Trophoblast cell (in vitro differentiated cells and primary cell): ENCODE results near the gene GJA5.
A peak's percentile ranks its signal among the peaks of the same experiment; 100 is the strongest.

Source experiments
- DNase-seq, 2 donors: peaks; one replicate each; pipeline ENCODE4 v3.0.0-alpha.2; 2016
- H2AFZ ChIP-seq: 2 replicates; pipeline ENCODE4 v1.6.1; 2013; ENCODE audit warnings: low read length, moderate library complexity, mild to moderate bottlenecking; ENCODE audit not compliant: insufficient read depth, poor library complexity
- H2AK5ac ChIP-seq: 2 replicates; pipeline ENCODE4 v1.6.1; 2013; ENCODE audit warnings: mild to moderate bottlenecking, low read length
- H2BK120ac ChIP-seq: 2 replicates; pipeline ENCODE4 v1.6.1; 2013; ENCODE audit warnings: low read length, mild to moderate bottlenecking, moderate library complexity; ENCODE audit not compliant: insufficient read depth, poor library complexity
- H2BK12ac ChIP-seq: 2 replicates; pipeline ENCODE4 v1.6.1; 2013; ENCODE audit warnings: mild to moderate bottlenecking, low read length, moderate library complexity
- H2BK5ac ChIP-seq: 2 replicates; pipeline ENCODE4 v1.6.1; 2013; ENCODE audit warnings: low read length, low read depth, moderate library complexity, mild to moderate bottlenecking; ENCODE audit not compliant: poor library complexity
- H3K14ac ChIP-seq: 2 replicates; pipeline ENCODE4 v1.6.1; 2013; ENCODE audit warnings: mild to moderate bottlenecking, low read length
- H3K18ac ChIP-seq: 2 replicates; pipeline ENCODE4 v1.6.1; 2013; ENCODE audit warnings: mild to moderate bottlenecking, low read length
- H3K23ac ChIP-seq: 2 replicates; pipeline ENCODE4 v1.6.1; 2013; ENCODE audit warnings: low read length
- H3K27ac ChIP-seq: 2 replicates; pipeline ENCODE4 v1.5.1; 2013; ENCODE audit warnings: low read depth, mild to moderate bottlenecking, inconsistent platforms, low read length, moderate library complexity
- H3K27me3 ChIP-seq: 2 replicates; pipeline ENCODE4 v1.6.1; 2013; ENCODE audit warnings: inconsistent platforms, mild to moderate bottlenecking, low read length, moderate library complexity; ENCODE audit not compliant: insufficient read depth
- H3K36me3 ChIP-seq, 2 experiments: 1 replicate in 1 of 2; 2 replicates in 1 of 2; pipeline ENCODE4 v1.6.1; 2013; ENCODE audit warnings: low read length in 2 of 2, mild to moderate bottlenecking in 2 of 2, moderate library complexity in 1 of 2; ENCODE audit not compliant: insufficient read depth in 2 of 2, control insufficient read depth in 1 of 2
- H3K4ac ChIP-seq: 2 replicates; pipeline ENCODE4 v1.6.1; 2013; ENCODE audit warnings: low read depth, mild to moderate bottlenecking, low read length, moderate library complexity
- H3K4me1 ChIP-seq, 2 experiments: 1 replicate in 1 of 2; 2 replicates in 1 of 2; pipeline ENCODE4 v1.6.1; 2013; ENCODE audit warnings: low read length in 2 of 2, mild to moderate bottlenecking in 2 of 2, moderate library complexity in 1 of 2; ENCODE audit not compliant: insufficient read depth in 2 of 2, control insufficient read depth in 1 of 2
- H3K4me2 ChIP-seq: 2 replicates; pipeline ENCODE4 v1.6.1; 2013; ENCODE audit warnings: inconsistent platforms, mild to moderate bottlenecking, low read length, moderate library complexity
- H3K4me3 ChIP-seq: 2 replicates; pipeline ENCODE4 v1.5.1; 2013; ENCODE audit warnings: mild to moderate bottlenecking, low read depth, low read length, inconsistent platforms
- H3K79me1 ChIP-seq: one replicate; pipeline ENCODE4 v1.6.1; 2013; ENCODE audit warnings: low read length
- H3K79me2 ChIP-seq: 2 replicates; pipeline ENCODE4 v1.6.1; 2013; ENCODE audit warnings: low read length, mild to moderate bottlenecking; ENCODE audit not compliant: control insufficient read depth, insufficient read depth, poor library complexity
- H3K9ac ChIP-seq: 2 replicates; pipeline ENCODE4 v1.6.1; 2013; ENCODE audit warnings: mild to moderate bottlenecking, low read length
- H3K9me3 ChIP-seq: 2 replicates; pipeline ENCODE4 v1.6.1; 2013; ENCODE audit warnings: low read depth, mild to moderate bottlenecking, control low read depth, inconsistent platforms, low read length; ENCODE audit not compliant: insufficient read depth
- H4K12ac ChIP-seq: 2 replicates; pipeline ENCODE4 v1.6.1; 2013; ENCODE audit warnings: low read depth, mild to moderate bottlenecking, low read length, moderate library complexity
- H4K8ac ChIP-seq: 2 replicates; pipeline ENCODE4 v1.6.1; 2013; ENCODE audit warnings: low read depth, mild to moderate bottlenecking, low read length, moderate library complexity
- H4K91ac ChIP-seq: one replicate; pipeline ENCODE4 v1.6.1; 2013; ENCODE audit warnings: low read depth, mild to moderate bottlenecking, low read length, moderate library complexity
- WGBS: extraction: QIAGEN DNeasy Blood & Tissue Kit; methylation state at CpG from one replicate; pipeline ENCODE4 v1.1.7; 2013; ENCODE audit warnings: missing lambda C conversion rate; ENCODE audit not compliant: insufficient read length, insufficient coverage; ENCODE audit errors: extremely low coverage; 5-methylcytosine and 5-hydroxymethylcytosine counted together

GJA5 gene

GRCh38 chr1:147768101-147768500 lies 7.7 kb upstream of the GJA5 start:
- Histone ChIP-seq H3K79me2 (no peaks in the 10 kb centered on the region), H2AK5ac (no peak overlapping the region), H3K9me3 (no peaks in the 10 kb centered on the region), H3K4me1 (peaks cover 0 to 2% of the 10 kb centered on the region in 2 experiments), H3K79me1 (no peaks in the 10 kb centered on the region), H3K4me2 (no peak overlapping the region), H3K9ac (no peak overlapping the region), H3K36me3 (no peaks in the 10 kb centered on the region), H2BK5ac (no peak overlapping the region), H2AFZ (no peak overlapping the region), H3K27me3 (no peaks in the 10 kb centered on the region), H3K23ac (no peak overlapping the region), H3K18ac (no peak overlapping the region), H3K14ac (no peak overlapping the region), H3K4me3 (no peak overlapping the region), H3K27ac (no peak overlapping the region), H2BK12ac (no peak overlapping the region), H4K12ac (no peak overlapping the region), H2BK120ac (no peak overlapping the region), H3K4ac (no peak overlapping the region), H4K8ac (no peak overlapping the region), H4K91ac (no peak overlapping the region)
- no CpG with 5 or more reads among the region's 1 CpG for WGBS
- DNase-seq = no peak

- peak; percentile 22 to 63 for DNase-seq
- Histone ChIP-seq H2BK120ac (no peak overlapping the region), H3K27me3 (no peaks in the 10 kb centered on the region), H3K4me3 (no peak overlapping the region), H2BK5ac (no peak overlapping the region), H3K4me1 (peaks cover 26 to 33% of the 10 kb centered on the region in 2 experiments), H3K27ac (peak overlapping the region; percentile 71), H3K4ac (no peak overlapping the region), H2BK12ac (no peak overlapping the region), H3K4me2 (no peak overlapping the region), H4K12ac (no peak overlapping the region), H3K9me3 (no peaks in the 10 kb centered on the region), H3K79me2 (no peaks in the 10 kb centered on the region), H2AK5ac (no peak overlapping the region), H4K8ac (no peak overlapping the region), H3K14ac (no peak overlapping the region), H3K23ac (no peak overlapping the region), H3K9ac (no peak overlapping the region), H4K91ac (no peak overlapping the region), H2AFZ (no peak overlapping the region), H3K79me1 (peaks cover 16% of the 10 kb centered on the region), H3K18ac (no peak overlapping the region), H3K36me3 (no peaks in the 10 kb centered on the region)
- no CpG with 5 or more reads among the region's 3 CpGs for WGBS
Observed at GRCh38 chr1:147762233-147763024, 2.0 kb upstream of the GJA5 start.

- Histone ChIP-seq H3K27ac (peak overlapping the region; percentile 48), H4K91ac (peak overlapping the region; percentile 18), H3K36me3 (no peaks in the 10 kb centered on the region), H2BK5ac (no peak overlapping the region), H3K4ac (no peak overlapping the region), H2BK120ac (no peak overlapping the region), H2BK12ac (no peak overlapping the region), H3K79me2 (no peaks in the 10 kb centered on the region), H3K9ac (no peak overlapping the region), H3K27me3 (no peaks in the 10 kb centered on the region), H3K4me2 (peak overlapping the region; percentile 2), H3K4me1 (peaks cover 33 to 38% of the 10 kb centered on the region in 2 experiments), H3K4me3 (no peak overlapping the region), H3K79me1 (peaks cover 16% of the 10 kb centered on the region), H3K9me3 (no peaks in the 10 kb centered on the region), H3K18ac (no peak overlapping the region), H4K8ac (no peak overlapping the region), H4K12ac (no peak overlapping the region), H3K14ac (no peak overlapping the region), H2AFZ (no peak overlapping the region), H3K23ac (no peak overlapping the region), H2AK5ac (no peak overlapping the region)
- WGBS = no CpG with 5 or more reads among the region's 24 CpGs
- DNase-seq = peak in 1 of 2 donors; percentile 54
Observed at GRCh38 chr1:147758379-147759100, 1.9 kb downstream of the GJA5 start.

- no CpG with 5 or more reads among the region's 4 CpGs for whole genome bisulfite sequencing
- Histone ChIP-seq H4K91ac (peak overlapping the region; percentile 34), H3K27me3 (no peaks in the 10 kb centered on the region), H4K8ac (no peak overlapping the region), H3K14ac (peak overlapping the region; percentile 21), H2BK120ac (peak overlapping the region; percentile 44), H4K12ac (no peak overlapping the region), H3K36me3 (no peaks in the 10 kb centered on the region), H3K9me3 (no peaks in the 10 kb centered on the region), H3K4me2 (peak overlapping the region; percentile 2), H2AK5ac (no peak overlapping the region), H3K4me1 (peaks cover 35 to 38% of the 10 kb centered on the region in 2 experiments), H2AFZ (no peak overlapping the region), H3K79me1 (peaks cover 19% of the 10 kb centered on the region), H3K4ac (no peak overlapping the region), H3K18ac (no peak overlapping the region), H2BK12ac (no peak overlapping the region), H3K79me2 (no peaks in the 10 kb centered on the region), H3K9ac (no peak overlapping the region), H3K23ac (no peak overlapping the region), H3K4me3 (no peak overlapping the region), H3K27ac (peak overlapping the region; percentile 48), H2BK5ac (peak overlapping the region; percentile 45)
- DNase-seq = peak; percentile 95
Observed at GRCh38 chr1:147757015-147757990, 3.1 kb downstream of the GJA5 start.
